Measurements from ENCODE around the gene FAM78B. TPM values are rescaled to one million over a fixed set of nuclear protein-coding genes. Genes with fewer than 3 reads are reported as not detected.

Gene FAM78B
- polyA plus RNA-seq, 3 donors, result not detected

GRCh38 chr1:166039436-166040201 lies 127.2 kb downstream of the FAM78B start:
- peaks cover 0 to 13% (median 7%) of the 10 kb centered on the region in 7 donors for H3K9me3 Mint-ChIP-seq
- Histone ChIP-seq H3K79me2 (ENCODE audit: insufficient read depth, low read length) (no peaks in the 10 kb centered on the region), H2AFZ (ENCODE audit: insufficient read depth, low read depth, low read length, poor library complexity, severe bottlenecking) (no peak overlapping the region), H3K36me3 (replicated peaks in 1 of 2; ENCODE audit: control insufficient read depth in 1 of 2, insufficient read depth in 2 of 2, low read length in 2 of 2) (no peaks in the 10 kb centered on the region), H3K27me3 (ENCODE audit: control insufficient read depth in 2 of 2, insufficient read depth in 2 of 2, low read length in 2 of 2) (no peaks in the 10 kb centered on the region), H3K27ac (ENCODE audit: low read depth in 1 of 2, low read length in 2 of 2) (no peak overlapping the region), H3K9ac (ENCODE audit: insufficient read depth, low read length, poor library complexity, severe bottlenecking) (no peak overlapping the region), H3K9me3 (replicated peaks in 1 of 2; ENCODE audit: control insufficient read depth in 1 of 2, insufficient read depth in 1 of 2, low read length in 2 of 2) (no peaks in the 10 kb centered on the region), H3K4me1 (ENCODE audit: control insufficient read depth in 1 of 2, insufficient read depth in 2 of 2, low read length in 2 of 2) (no peaks in the 10 kb centered on the region), H3K4me3 (replicated peaks in 1 of 3; ENCODE audit: low read depth in 2 of 3, low read length in 3 of 3) (no peak overlapping the region), H4K20me1 (ENCODE audit: insufficient read depth, low read length) (no peaks in the 10 kb centered on the region), H3K4me2 (replicated peaks; ENCODE audit: extremely low read depth, low read length, poor library complexity, severe bottlenecking) (no peak overlapping the region)
- no peaks in the 10 kb centered on the region for H3K4me1 Mint-ChIP-seq
- 82% methylated on average over 4 of the region's 9 CpGs for WGBS (ENCODE audit: insufficient coverage)
- no peak for DNase-seq
- no peak overlapping the region for H3K27ac Mint-ChIP-seq
- TF ChIP-seq, protein P1, sequence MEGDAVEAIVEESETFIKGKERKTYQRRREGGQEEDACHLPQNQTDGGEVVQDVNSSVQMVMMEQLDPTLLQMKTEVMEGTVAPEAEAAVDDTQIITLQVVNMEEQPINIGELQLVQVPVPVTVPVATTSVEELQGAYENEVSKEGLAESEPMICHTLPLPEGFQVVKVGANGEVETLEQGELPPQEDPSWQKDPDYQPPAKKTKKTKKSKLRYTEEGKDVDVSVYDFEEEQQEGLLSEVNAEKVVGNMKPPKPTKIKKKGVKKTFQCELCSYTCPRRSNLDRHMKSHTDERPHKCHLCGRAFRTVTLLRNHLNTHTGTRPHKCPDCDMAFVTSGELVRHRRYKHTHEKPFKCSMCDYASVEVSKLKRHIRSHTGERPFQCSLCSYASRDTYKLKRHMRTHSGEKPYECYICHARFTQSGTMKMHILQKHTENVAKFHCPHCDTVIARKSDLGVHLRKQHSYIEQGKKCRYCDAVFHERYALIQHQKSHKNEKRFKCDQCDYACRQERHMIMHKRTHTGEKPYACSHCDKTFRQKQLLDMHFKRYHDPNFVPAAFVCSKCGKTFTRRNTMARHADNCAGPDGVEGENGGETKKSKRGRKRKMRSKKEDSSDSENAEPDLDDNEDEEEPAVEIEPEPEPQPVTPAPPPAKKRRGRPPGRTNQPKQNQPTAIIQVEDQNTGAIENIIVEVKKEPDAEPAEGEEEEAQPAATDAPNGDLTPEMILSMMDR (IDR thresholded peaks at IDR 0.05), result no peak
- H3K27me3 Mint-ChIP-seq (ENCODE audit: low read depth in 3 of 3), result peaks cover 0 to 5% (median 3%) of the 10 kb centered on the region in 3 donors
- no peaks in the 10 kb centered on the region for H3K36me3 Mint-ChIP-seq
- intact Hi-C loops (cut with micrococcal nuclease), result no loop called here
- no peak overlapping the region for H3K4me3 Mint-ChIP-seq

- no peaks in the 10 kb centered on the region for H3K27me3 ChIP-seq (ENCODE audit: control insufficient read depth in 2 of 2, insufficient read depth in 2 of 2, low read length in 2 of 2)
- peaks cover 0 to 13% (median 4%) of the 10 kb centered on the region in 7 donors for H3K9me3 Mint-ChIP-seq
- no peaks in the 10 kb centered on the region for H3K9me3 ChIP-seq (replicated peaks in 1 of 2; ENCODE audit: control insufficient read depth in 1 of 2, insufficient read depth in 1 of 2, low read length in 2 of 2)
- no peaks in the 10 kb centered on the region for H3K36me3 Mint-ChIP-seq
- TF ChIP-seq, protein P1 (IDR thresholded peaks at IDR 0.05), result no peak
- intact Hi-C loops (cut with micrococcal nuclease), result no loop called here
- H3K36me3 ChIP-seq (replicated peaks in 1 of 2; ENCODE audit: control insufficient read depth in 1 of 2, insufficient read depth in 2 of 2, low read length in 2 of 2), result no peaks in the 10 kb centered on the region
- no peaks in the 10 kb centered on the region for H3K4me1 Mint-ChIP-seq
- H3K4me2 ChIP-seq (replicated peaks; ENCODE audit: extremely low read depth, low read length, poor library complexity, severe bottlenecking), result no peak overlapping the region
- peaks cover 0 to 4% (median 3%) of the 10 kb centered on the region in 3 donors for H3K27me3 Mint-ChIP-seq (ENCODE audit: low read depth in 3 of 3)
- H3K9ac ChIP-seq (ENCODE audit: insufficient read depth, low read length, poor library complexity, severe bottlenecking), result no peak overlapping the region
- H3K4me3 ChIP-seq (replicated peaks in 1 of 3; ENCODE audit: low read depth in 2 of 3, low read length in 3 of 3), result no peak overlapping the region
- no peaks in the 10 kb centered on the region for H3K79me2 ChIP-seq (ENCODE audit: insufficient read depth, low read length)
- no peaks in the 10 kb centered on the region for H3K4me1 ChIP-seq (ENCODE audit: control insufficient read depth in 1 of 2, insufficient read depth in 2 of 2, low read length in 2 of 2)
- no peak for DNase-seq
- no peak overlapping the region for H3K4me3 Mint-ChIP-seq
- H2AFZ ChIP-seq (ENCODE audit: insufficient read depth, low read depth, low read length, poor library complexity, severe bottlenecking), result no peak overlapping the region
- H4K20me1 ChIP-seq (ENCODE audit: insufficient read depth, low read length), result no peaks in the 10 kb centered on the region
- H3K27ac Mint-ChIP-seq, result no peak overlapping the region
- no peak overlapping the region for H3K27ac ChIP-seq (ENCODE audit: low read depth in 1 of 2, low read length in 2 of 2)
- WGBS (ENCODE audit: insufficient coverage), result 86% methylated on average over 5 of the region's 5 CpGs
Observed at GRCh38 chr1:166036092-166036491, 130.7 kb downstream of the FAM78B start.
